GM19395 (cell line): ENCODE measurements around the gene SOX8.

Experiments
- ATAC-seq: cut with Tn5 transposase; IDR thresholded peaks from one replicate; pipeline ENCODE4 v1.9.1; 2021; ENCODE audit warnings: mild to moderate bottlenecking, moderate library complexity; ENCODE audit not compliant: unreplicated experiment

The SOX8 gene

GRCh38 chr16:985646-986400, 4.3 kb downstream of the SOX8 start:
- no peak for ATAC-seq

- ATAC-seq = no peak
These were observed 4.8 kb downstream of the SOX8 start for GRCh38 chr16:986411-986810.

- ATAC-seq = no peak
These were observed 5.5 kb downstream of the SOX8 start for GRCh38 chr16:986925-987582.

- ATAC-seq = no peak
These were observed 6.3 kb downstream of the SOX8 start for GRCh38 chr16:987906-988305.

- ATAC-seq = no peak
These were observed 7.1 kb downstream of the SOX8 start for GRCh38 chr16:988471-989353.

- ATAC-seq = no peak
These were observed 7.8 kb downstream of the SOX8 start for GRCh38 chr16:989354-989814.

GRCh38 chr16:990516-991291, 9.1 kb downstream of the SOX8 start:
- no peak for ATAC-seq

GRCh38 chr16:991345-991744, 9.8 kb downstream of the SOX8 start:
- ATAC-seq = no peak

- no peak for ATAC-seq
These were observed 10.2 kb downstream of the SOX8 start for GRCh38 chr16:991773-992172.

- no peak for ATAC-seq
These were observed 12.2 kb downstream of the SOX8 start for GRCh38 chr16:993731-994130.

GRCh38 chr16:995087-995486, 13.5 kb downstream of the SOX8 start:
- ATAC-seq = no peak

- ATAC-seq = no peak
These were observed 14.2 kb downstream of the SOX8 start for GRCh38 chr16:995783-996182.

- ATAC-seq = no peak
These were observed 15.1 kb downstream of the SOX8 start for GRCh38 chr16:996681-997080.

GRCh38 chr16:997440-998051, 16.0 kb downstream of the SOX8 start:
- no peak for ATAC-seq

GRCh38 chr16:998211-998610, 16.6 kb downstream of the SOX8 start:
- no peak for ATAC-seq

GRCh38 chr16:998615-999014, 17.0 kb downstream of the SOX8 start:
- no peak for ATAC-seq

- ATAC-seq = no peak
These were observed 18.1 kb downstream of the SOX8 start for GRCh38 chr16:999677-1000076.

GRCh38 chr16:1000608-1001007, 19.0 kb downstream of the SOX8 start:
- ATAC-seq = no peak

GRCh38 chr16:1001096-1001495, 19.5 kb downstream of the SOX8 start:
- ATAC-seq = no peak

GRCh38 chr16:1002399-1003166, 21.0 kb downstream of the SOX8 start:
- ATAC-seq = no peak
